OCI-LY3 (cell line): ENCODE results near the gene DNAJB13.

Experiments
- H2AFZ ChIP-seq: fragments of 200-600, 300-600 bp; shearing (Covaris generic); 2 replicates; pipeline ENCODE4 v1.6.0; 2014; ENCODE audit warnings: antibody characterized with exemption, low read depth, low read length
- H3K27ac ChIP-seq: fragments of 200-600, 300-600 bp; sonication (generic); 2 replicates; pipeline ENCODE4 v1.5.1; 2014; ENCODE audit warnings: mild to moderate bottlenecking, low read length, moderate library complexity, mixed read lengths
- H3K27me3 ChIP-seq: fragments of 200-600, 300-600 bp; sonication (generic); 2 replicates; pipeline ENCODE4 v1.6.1; 2014; ENCODE audit warnings: low read depth, low read length, mixed read lengths
- H3K36me3 ChIP-seq: fragments of 200-600, 300-600 bp; sonication (generic); replicated peaks from 2 replicates; pipeline ENCODE3; 2014; ENCODE audit warnings: low read depth, low read length, mixed read lengths
- H3K4me1 ChIP-seq: fragments of 300-600, 200-600 bp; sonication (generic); 2 replicates; pipeline ENCODE4 v1.6.1; 2014; ENCODE audit warnings: low read length, mixed read lengths
- H3K4me2 ChIP-seq: fragments of 200-600, 300-600 bp; sonication (generic); 2 replicates; pipeline ENCODE4 v1.6.1; 2014; ENCODE audit warnings: low read length, mixed read lengths
- H3K4me3 ChIP-seq: fragments of 300-600, 200-600 bp; sonication (generic); 2 replicates; pipeline ENCODE4 v1.5.1; 2014; ENCODE audit warnings: antibody characterized with exemption, mild to moderate bottlenecking, low read length, moderate library complexity
- H3K79me2 ChIP-seq: fragments of 300-600, 200-600 bp; shearing (Covaris generic); 2 replicates; pipeline ENCODE4 v1.6.1; 2014; ENCODE audit warnings: mild to moderate bottlenecking, low read length, mixed read lengths
- H3K9ac ChIP-seq: fragments of 300-600, 200-600 bp; shearing (Covaris generic); 2 replicates; pipeline ENCODE4 v1.6.0; 2014; ENCODE audit warnings: mild to moderate bottlenecking, low read length, moderate library complexity
- H3K9me3 ChIP-seq: fragments of 200-600, 300-600 bp; shearing (Covaris generic); 2 replicates; pipeline ENCODE4 v1.6.1; 2014; ENCODE audit warnings: low read length, mixed read lengths; ENCODE audit not compliant: insufficient read depth
- H4K20me1 ChIP-seq: fragments of 200-600, 300-600 bp; sonication (generic); 2 replicates; pipeline ENCODE4 v1.6.1; 2016; ENCODE audit warnings: low read length, mixed read lengths; ENCODE audit not compliant: insufficient read depth
- EZH2phosphoT487 ChIP-seq: fragments of 200-600 bp; shearing (Covaris generic); IDR thresholded peaks from 2 replicates; pipeline ENCODE4 v1.6.1; 2018; ENCODE audit warnings: antibody characterized with exemption, mixed run types, low read depth
- TF ChIP-seq, protein P1 (sequence below): fragments of 200-600, 300-600 bp; sonication (generic); IDR thresholded peaks from 2 replicates; pipeline ENCODE4 v1.5.1; 2014; ENCODE audit warnings: antibody characterized with exemption, low read length, low read depth

DNAJB13 gene

DNA sequence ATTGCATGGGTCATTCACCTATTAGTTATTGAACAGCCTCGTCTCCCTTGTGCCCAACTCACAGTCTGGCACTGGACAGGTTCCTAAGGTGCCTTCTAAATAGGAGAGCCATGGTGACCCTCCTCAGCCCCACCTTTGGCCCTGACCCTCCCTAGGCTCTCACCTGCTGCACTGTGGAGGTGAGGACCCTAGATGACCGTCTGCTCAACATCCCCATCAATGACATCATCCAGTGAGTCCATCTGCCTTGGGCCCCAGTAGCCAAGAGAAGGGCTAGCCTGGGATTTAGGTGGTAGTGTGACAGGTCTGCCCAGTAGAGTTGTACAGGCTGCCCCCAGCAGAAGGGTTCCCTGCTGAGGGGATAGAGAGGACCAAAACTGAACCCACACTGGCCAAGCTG, 18.3 kb downstream of the DNAJB13 start:
- Histone ChIP-seq H3K27me3 (peaks cover 17% of the 10 kb centered on the region), H2AFZ (no peak overlapping the region), H3K4me1 (peaks cover 37% of the 10 kb centered on the region), H3K36me3 (peaks cover 12% of the 10 kb centered on the region), H3K4me3 (no peak overlapping the region), H3K27ac (no peak overlapping the region), H3K79me2 (no peaks in the 10 kb centered on the region), H3K4me2 (no peak overlapping the region), H4K20me1 (peaks cover 20% of the 10 kb centered on the region), H3K9ac (no peak overlapping the region), H3K9me3 (no peaks in the 10 kb centered on the region)
- TF ChIP-seq, protein P1, sequence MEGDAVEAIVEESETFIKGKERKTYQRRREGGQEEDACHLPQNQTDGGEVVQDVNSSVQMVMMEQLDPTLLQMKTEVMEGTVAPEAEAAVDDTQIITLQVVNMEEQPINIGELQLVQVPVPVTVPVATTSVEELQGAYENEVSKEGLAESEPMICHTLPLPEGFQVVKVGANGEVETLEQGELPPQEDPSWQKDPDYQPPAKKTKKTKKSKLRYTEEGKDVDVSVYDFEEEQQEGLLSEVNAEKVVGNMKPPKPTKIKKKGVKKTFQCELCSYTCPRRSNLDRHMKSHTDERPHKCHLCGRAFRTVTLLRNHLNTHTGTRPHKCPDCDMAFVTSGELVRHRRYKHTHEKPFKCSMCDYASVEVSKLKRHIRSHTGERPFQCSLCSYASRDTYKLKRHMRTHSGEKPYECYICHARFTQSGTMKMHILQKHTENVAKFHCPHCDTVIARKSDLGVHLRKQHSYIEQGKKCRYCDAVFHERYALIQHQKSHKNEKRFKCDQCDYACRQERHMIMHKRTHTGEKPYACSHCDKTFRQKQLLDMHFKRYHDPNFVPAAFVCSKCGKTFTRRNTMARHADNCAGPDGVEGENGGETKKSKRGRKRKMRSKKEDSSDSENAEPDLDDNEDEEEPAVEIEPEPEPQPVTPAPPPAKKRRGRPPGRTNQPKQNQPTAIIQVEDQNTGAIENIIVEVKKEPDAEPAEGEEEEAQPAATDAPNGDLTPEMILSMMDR: no peak
- no peak for TF ChIP-seq EZH2phosphoT487

GRCh38 chr11:73969991-73970800, 19.4 kb downstream of the DNAJB13 start:
- Histone ChIP-seq H3K4me2 (no peak overlapping the region), H2AFZ (no peak overlapping the region), H3K9me3 (no peaks in the 10 kb centered on the region), H3K9ac (no peak overlapping the region), H3K4me3 (no peak overlapping the region), H3K27ac (no peak overlapping the region), H3K4me1 (peaks cover 31% of the 10 kb centered on the region), H3K27me3 (peaks cover 12% of the 10 kb centered on the region), H3K79me2 (no peaks in the 10 kb centered on the region), H4K20me1 (peaks cover 31% of the 10 kb centered on the region), H3K36me3 (peaks cover 23% of the 10 kb centered on the region)
- no peak for TF ChIP-seq EZH2phosphoT487
- TF ChIP-seq, protein P1: no peak

DNA sequence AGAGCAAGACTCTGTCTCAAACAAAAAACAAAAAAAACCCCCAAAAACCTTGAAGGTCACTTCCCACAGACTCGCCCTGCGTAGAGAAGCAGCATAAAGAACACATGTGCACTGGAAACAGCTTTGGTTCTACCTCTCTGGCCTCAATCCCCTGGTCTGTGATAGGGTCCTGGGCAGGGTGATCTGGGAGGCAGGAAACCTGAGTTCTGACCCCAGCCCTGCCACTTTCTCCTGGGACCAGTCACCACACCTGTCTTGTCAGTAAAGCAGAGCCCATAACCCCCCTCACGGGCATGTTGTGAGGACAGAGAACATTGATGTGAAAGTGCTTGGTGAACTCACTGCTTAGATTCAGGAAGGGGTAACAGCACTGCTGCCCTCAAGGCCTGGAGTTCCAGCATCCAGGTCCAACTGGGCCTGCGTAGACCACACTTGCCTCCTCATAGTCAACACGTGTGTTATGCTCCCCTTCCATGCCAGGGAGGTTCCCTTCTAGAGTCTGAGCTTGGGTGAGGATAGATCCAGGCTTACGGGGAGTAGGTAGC, 20.4 kb downstream of the DNAJB13 start:
- peaks cover 40% of the 10 kb centered on the region for H4K20me1 ChIP-seq

GRCh38 chr11:73972187-73972586, 21.4 kb downstream of the DNAJB13 start:
- Histone ChIP-seq H3K4me1 (peaks cover 24% of the 10 kb centered on the region), H3K9me3 (no peaks in the 10 kb centered on the region), H3K27ac (peak overlapping the region; percentile 54), H3K27me3 (no peaks in the 10 kb centered on the region), H3K79me2 (peaks cover under 1% of the 10 kb centered on the region; the same call in 1 of the 2 replicates), H4K20me1 (peaks cover 49% of the 10 kb centered on the region), H3K9ac (no peak overlapping the region), H2AFZ (no peak overlapping the region), H3K4me2 (no peak overlapping the region), H3K4me3 (no peak overlapping the region), H3K36me3 (peaks cover 40% of the 10 kb centered on the region)
- TF ChIP-seq, protein P1: no peak
- TF ChIP-seq EZH2phosphoT487: no peak

More for the DNA sequence above, 20.4 kb downstream of the DNAJB13 start:
- H3K4me1 ChIP-seq: peaks cover 26% of the 10 kb centered on the region
- H3K4me2 ChIP-seq: 0 out of 2 replicates have a peak overlapping the region, but pooled peaks have one; percentile 17
- H3K9ac ChIP-seq: no peak overlapping the region
- H3K27ac ChIP-seq: peak overlapping the region; percentile 43
- peaks cover 1% of the 10 kb centered on the region; the same call in 1 of the 2 replicates for H3K27me3 ChIP-seq
- H3K9me3 ChIP-seq: no peaks in the 10 kb centered on the region
- H3K79me2 ChIP-seq: no peaks in the 10 kb centered on the region
- H3K36me3 ChIP-seq: peaks cover 30% of the 10 kb centered on the region
- no peak overlapping the region for H2AFZ ChIP-seq
- H3K4me3 ChIP-seq: no peak overlapping the region
- TF ChIP-seq, protein P1: no peak
- no peak for TF ChIP-seq EZH2phosphoT487
